Loucy (cell line): ENCODE data around the gene NFS1.

Experiments used
- H2AFZ ChIP-seq: fragments of 200-600 bp; sonication (generic); 2 replicates; pipeline ENCODE4 v1.6.0; 2016; ENCODE audit warnings: antibody characterized with exemption, mild to moderate bottlenecking, low read length, moderate library complexity
- H3F3A ChIP-seq: fragments of 200-600 bp; 2 replicates; pipeline ENCODE4 v1.6.0; 2016; ENCODE audit warnings: antibody characterized with exemption, low read depth, mild to moderate bottlenecking
- H3K27me3 ChIP-seq: fragments of 200-600 bp; sonication (generic); 2 replicates; pipeline ENCODE4 v1.6.1; 2014; ENCODE audit warnings: low read length, mild to moderate bottlenecking; ENCODE audit not compliant: insufficient read depth, poor library complexity, severe bottlenecking
- H3K36me3 ChIP-seq: fragments of 200-600 bp; sonication (generic); 2 replicates; pipeline ENCODE4 v1.6.1; 2016; ENCODE audit warnings: low read length; ENCODE audit not compliant: insufficient read depth
- H3K4me1 ChIP-seq: fragments of 200-600 bp; sonication (generic); 2 replicates; pipeline ENCODE4 v1.5.1; 2014; ENCODE audit warnings: low read length, mild to moderate bottlenecking; ENCODE audit not compliant: insufficient read depth, poor library complexity, severe bottlenecking
- H3K4me2 ChIP-seq: fragments of 200-600 bp; sonication (generic); 2 replicates; pipeline ENCODE4 v1.6.0; 2014; ENCODE audit warnings: antibody characterized with exemption, low read length, low read depth, mild to moderate bottlenecking; ENCODE audit not compliant: poor library complexity, severe bottlenecking
- H3K4me3 ChIP-seq: fragments of 200-600 bp; sonication (generic); 2 replicates; pipeline ENCODE4 v1.5.1; 2014; ENCODE audit warnings: low read length, mild to moderate bottlenecking, mixed read lengths; ENCODE audit not compliant: poor library complexity, severe bottlenecking
- H3K79me2 ChIP-seq: fragments of 200-600 bp; sonication (generic); 2 replicates; pipeline ENCODE4 v1.6.1; 2014; ENCODE audit warnings: low read length; ENCODE audit not compliant: insufficient read depth
- H3K9ac ChIP-seq: fragments of 200-600 bp; sonication (generic); 2 replicates; pipeline ENCODE4 v1.6.0; 2014; ENCODE audit warnings: mild to moderate bottlenecking, low read depth, low read length, moderate library complexity; ENCODE audit not compliant: poor library complexity, severe bottlenecking
- H3K9me2 ChIP-seq: fragments of 200-600 bp; sonication (generic); replicated peaks from 2 replicates; pipeline ENCODE4 v1.6.1; 2016; ENCODE audit warnings: low read depth, low read length, mixed read lengths
- H3K9me3 ChIP-seq: fragments of 200-600 bp; sonication (generic); 2 replicates; pipeline ENCODE4 v1.6.1; 2014; ENCODE audit warnings: mild to moderate bottlenecking, antibody characterized with exemption, low read length, low read depth; ENCODE audit not compliant: insufficient read depth
- H4K20me1 ChIP-seq: fragments of 200-600 bp; sonication (generic); 2 replicates; pipeline ENCODE4 v1.6.0; 2014; ENCODE audit warnings: antibody characterized with exemption, low read length, mild to moderate bottlenecking; ENCODE audit not compliant: insufficient read depth, poor library complexity, severe bottlenecking
- EZH2phosphoT487 ChIP-seq: fragments of 200-600 bp; IDR thresholded peaks from 2 replicates; pipeline ENCODE4 v1.6.1; 2018; ENCODE audit warnings: antibody characterized with exemption, mild to moderate bottlenecking, moderate library complexity, borderline replicate concordance
- TF ChIP-seq, protein P1 (sequence below): fragments of 200-600 bp; sonication (generic); conservative IDR thresholded peaks from 2 replicates; pipeline ENCODE4 v1.5.1; 2014; ENCODE audit warnings: mild to moderate bottlenecking, antibody characterized with exemption, low read length

Gene NFS1

DNA sequence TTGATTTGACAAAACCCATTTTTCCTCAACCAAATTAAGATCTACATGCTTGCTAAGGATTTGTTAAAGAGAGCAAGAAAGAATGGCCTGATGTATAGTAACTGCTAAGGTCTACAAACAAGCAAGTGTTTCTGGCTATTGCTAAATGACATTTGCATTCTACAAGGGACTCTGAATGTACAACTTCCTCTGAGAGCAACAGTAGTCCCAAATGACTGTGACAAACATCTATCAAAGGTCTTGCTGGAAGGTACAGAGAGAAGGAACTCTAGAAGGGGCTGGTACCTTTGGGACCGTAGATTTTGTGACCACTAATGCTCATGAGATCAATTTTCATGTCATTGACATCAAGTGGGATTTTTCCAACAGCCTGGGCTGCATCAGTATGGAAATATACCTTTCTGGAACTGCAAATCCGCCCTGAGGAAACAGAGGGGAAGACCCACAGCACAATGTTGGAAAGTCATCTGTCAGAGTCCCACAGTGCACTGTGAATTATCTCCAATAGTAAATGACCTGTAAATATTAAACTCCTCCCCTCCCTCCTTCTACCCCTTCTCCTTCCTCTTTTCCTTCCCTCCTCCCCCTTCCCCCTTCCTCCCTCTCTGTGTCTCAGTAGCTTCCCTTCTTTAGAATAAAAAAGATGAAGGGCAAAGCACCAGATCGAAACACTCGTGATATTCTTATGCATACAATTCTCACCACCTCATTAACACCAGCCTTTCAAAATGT is 18.5 kb downstream of the NFS1 start:
- no peak overlapping the region for H2AFZ ChIP-seq
- no peaks in the 10 kb centered on the region for H3K9me2 ChIP-seq
- peaks cover 12% of the 10 kb centered on the region for H3K4me1 ChIP-seq
- TF ChIP-seq, protein P1, sequence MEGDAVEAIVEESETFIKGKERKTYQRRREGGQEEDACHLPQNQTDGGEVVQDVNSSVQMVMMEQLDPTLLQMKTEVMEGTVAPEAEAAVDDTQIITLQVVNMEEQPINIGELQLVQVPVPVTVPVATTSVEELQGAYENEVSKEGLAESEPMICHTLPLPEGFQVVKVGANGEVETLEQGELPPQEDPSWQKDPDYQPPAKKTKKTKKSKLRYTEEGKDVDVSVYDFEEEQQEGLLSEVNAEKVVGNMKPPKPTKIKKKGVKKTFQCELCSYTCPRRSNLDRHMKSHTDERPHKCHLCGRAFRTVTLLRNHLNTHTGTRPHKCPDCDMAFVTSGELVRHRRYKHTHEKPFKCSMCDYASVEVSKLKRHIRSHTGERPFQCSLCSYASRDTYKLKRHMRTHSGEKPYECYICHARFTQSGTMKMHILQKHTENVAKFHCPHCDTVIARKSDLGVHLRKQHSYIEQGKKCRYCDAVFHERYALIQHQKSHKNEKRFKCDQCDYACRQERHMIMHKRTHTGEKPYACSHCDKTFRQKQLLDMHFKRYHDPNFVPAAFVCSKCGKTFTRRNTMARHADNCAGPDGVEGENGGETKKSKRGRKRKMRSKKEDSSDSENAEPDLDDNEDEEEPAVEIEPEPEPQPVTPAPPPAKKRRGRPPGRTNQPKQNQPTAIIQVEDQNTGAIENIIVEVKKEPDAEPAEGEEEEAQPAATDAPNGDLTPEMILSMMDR, result no peak
- no peak for TF ChIP-seq EZH2phosphoT487
- H3K9me3 ChIP-seq, result no peaks in the 10 kb centered on the region
- no peaks in the 10 kb centered on the region for H3K27me3 ChIP-seq
- peak overlapping the region; percentile 15 for H3K4me2 ChIP-seq
- peak overlapping the region; percentile 4 for H3K9ac ChIP-seq
- H3K79me2 ChIP-seq, result no peaks in the 10 kb centered on the region
- no peaks in the 10 kb centered on the region for H4K20me1 ChIP-seq
- H3K4me3 ChIP-seq, result no peak overlapping the region
- H3K36me3 ChIP-seq, result no peaks in the 10 kb centered on the region
- no peaks in the 10 kb centered on the region; the same call in 1 of the 2 replicates for H3F3A ChIP-seq

- TF ChIP-seq EZH2phosphoT487, result no peak
- TF ChIP-seq, protein P1, result no peak
- Histone ChIP-seq H4K20me1 (no peaks in the 10 kb centered on the region), H3K36me3 (peaks cover 4% of the 10 kb centered on the region; the same call in 1 of the 2 replicates)
These were observed 24.2 kb downstream of the NFS1 start for GRCh38 chr20:35674921-35675320.

DNA sequence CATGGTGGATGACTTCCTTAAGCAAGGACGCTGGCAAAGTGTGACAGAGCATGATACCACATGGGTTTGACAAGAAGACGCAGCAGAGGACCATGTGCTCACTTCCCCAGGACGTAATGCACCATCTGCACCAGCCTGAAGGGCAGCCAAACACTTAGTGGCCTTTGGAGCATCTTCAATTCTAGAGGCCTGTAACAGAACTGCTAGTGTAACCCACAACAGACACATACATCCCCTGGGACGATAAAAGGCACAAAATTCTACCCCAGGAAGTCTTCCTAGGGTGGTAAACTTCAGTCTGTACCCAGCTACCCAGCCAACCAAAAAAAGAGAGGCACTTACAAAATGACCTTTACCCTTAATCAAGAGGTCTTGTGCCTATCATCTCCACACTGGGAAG is 25.3 kb downstream of the NFS1 start:
- Histone ChIP-seq H4K20me1 (no peaks in the 10 kb centered on the region), H3K9me2 (no peaks in the 10 kb centered on the region), H3K79me2 (no peaks in the 10 kb centered on the region), H3F3A (no peaks in the 10 kb centered on the region), H3K4me2 (no peak overlapping the region), H3K4me1 (no peaks in the 10 kb centered on the region), H3K9me3 (no peaks in the 10 kb centered on the region), H3K36me3 (peaks cover 4% of the 10 kb centered on the region; the same call in 1 of the 2 replicates), H2AFZ (no peak overlapping the region), H3K27me3 (no peaks in the 10 kb centered on the region), H3K9ac (no peak overlapping the region), H3K4me3 (no peak overlapping the region)
- no peak for TF ChIP-seq EZH2phosphoT487
- TF ChIP-seq, protein P1, result no peak

More at GRCh38 chr20:35674921-35675320, 24.2 kb downstream of the NFS1 start:
- Histone ChIP-seq H3K9me3 (no peaks in the 10 kb centered on the region), H3K4me3 (no peak overlapping the region), H3K27me3 (no peaks in the 10 kb centered on the region), H3F3A (no peaks in the 10 kb centered on the region), H3K4me1 (no peaks in the 10 kb centered on the region), H2AFZ (no peak overlapping the region), H3K9me2 (no peaks in the 10 kb centered on the region), H3K4me2 (no peak overlapping the region), H3K79me2 (no peaks in the 10 kb centered on the region), H3K9ac (no peak overlapping the region)
